GM20000 (cell line): Measurements from ENCODE around the gene LCP1.

Experiments
- DNase-seq: peaks from one replicate; pipeline ENCODE4 v3.0.0; 2012; ENCODE audit warnings: low spot score
- TF ChIP-seq, protein P1 (sequence below): IDR thresholded peaks from 2 replicates; pipeline ENCODE4 v1.5.1; 2012; ENCODE audit warnings: mild to moderate bottlenecking, control low read depth; ENCODE audit errors: extremely low read depth, missing control alignments

LCP1 gene

DNA sequence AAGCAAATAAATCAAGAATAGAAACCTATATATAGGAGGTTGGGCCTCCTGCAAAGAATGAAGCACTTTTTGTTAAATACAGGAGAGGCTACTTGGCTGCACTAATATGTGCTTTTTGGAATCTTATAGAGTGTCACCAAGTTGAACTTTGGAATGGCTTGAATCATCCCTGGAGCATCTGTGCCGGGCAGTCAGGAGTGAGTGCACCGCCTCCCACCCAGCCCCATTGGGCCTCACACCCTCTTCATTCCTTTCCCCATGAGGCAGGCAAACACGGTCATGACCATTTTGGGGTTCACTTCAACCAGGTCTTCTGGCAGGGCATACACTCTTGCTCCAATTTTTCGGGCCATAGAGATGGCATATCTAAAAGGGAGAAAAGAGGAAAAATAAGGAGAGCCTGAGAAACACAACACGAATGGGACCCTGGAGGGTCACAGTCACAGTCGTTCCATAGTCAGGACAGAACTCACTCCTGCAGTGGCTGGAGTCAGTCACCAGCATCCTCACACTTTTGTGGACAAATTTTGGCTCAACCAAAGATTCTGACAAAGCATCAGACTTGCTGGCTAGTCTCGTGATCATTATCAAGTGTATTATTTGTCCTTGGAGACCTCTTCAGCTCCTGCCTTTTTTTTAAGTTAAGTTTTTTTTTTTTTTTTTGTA, 54.5 kb downstream of the LCP1 start:
- DNase-seq, result no peak
- TF ChIP-seq, protein P1, sequence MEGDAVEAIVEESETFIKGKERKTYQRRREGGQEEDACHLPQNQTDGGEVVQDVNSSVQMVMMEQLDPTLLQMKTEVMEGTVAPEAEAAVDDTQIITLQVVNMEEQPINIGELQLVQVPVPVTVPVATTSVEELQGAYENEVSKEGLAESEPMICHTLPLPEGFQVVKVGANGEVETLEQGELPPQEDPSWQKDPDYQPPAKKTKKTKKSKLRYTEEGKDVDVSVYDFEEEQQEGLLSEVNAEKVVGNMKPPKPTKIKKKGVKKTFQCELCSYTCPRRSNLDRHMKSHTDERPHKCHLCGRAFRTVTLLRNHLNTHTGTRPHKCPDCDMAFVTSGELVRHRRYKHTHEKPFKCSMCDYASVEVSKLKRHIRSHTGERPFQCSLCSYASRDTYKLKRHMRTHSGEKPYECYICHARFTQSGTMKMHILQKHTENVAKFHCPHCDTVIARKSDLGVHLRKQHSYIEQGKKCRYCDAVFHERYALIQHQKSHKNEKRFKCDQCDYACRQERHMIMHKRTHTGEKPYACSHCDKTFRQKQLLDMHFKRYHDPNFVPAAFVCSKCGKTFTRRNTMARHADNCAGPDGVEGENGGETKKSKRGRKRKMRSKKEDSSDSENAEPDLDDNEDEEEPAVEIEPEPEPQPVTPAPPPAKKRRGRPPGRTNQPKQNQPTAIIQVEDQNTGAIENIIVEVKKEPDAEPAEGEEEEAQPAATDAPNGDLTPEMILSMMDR, result no peak

DNA sequence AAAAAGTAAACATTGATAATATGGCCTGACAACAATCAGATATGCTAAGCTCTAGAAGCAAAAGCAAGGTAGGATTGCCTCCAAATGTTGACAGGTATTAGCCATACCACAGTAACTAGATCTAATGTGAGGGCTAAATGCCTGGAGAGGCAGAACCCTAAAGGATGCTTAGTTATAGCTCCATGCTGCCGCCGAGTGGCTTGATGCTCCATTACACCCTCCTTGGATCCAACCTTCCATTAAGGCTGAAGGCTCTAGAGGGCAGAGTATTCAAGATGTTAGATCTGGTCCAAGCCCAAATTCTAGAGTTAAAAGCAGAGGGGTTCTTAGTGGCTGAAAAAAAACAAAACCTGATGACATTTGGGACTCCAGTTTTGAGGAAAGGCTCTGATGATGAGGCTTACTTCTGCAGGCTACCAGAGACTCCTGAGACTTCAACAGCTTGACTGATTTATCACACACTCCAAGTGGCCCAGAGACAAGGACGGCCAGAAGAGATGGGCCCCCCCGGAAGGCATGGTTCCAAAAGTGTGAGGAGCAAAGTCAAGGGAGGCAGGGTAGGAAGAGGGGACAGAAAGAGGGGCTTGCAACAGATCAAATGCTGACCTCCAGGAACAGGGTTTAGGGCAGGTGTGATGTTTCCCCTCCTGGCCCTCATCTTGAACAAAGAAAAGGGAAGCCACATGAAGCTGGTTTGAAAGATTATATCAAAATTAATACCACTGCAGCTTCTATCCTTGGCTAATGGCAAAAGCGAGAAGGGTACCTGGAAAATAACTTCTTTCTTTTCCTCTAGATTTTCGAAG, 55.2 kb downstream of the LCP1 start:
- peak; percentile 57 for DNase-seq

DNA sequence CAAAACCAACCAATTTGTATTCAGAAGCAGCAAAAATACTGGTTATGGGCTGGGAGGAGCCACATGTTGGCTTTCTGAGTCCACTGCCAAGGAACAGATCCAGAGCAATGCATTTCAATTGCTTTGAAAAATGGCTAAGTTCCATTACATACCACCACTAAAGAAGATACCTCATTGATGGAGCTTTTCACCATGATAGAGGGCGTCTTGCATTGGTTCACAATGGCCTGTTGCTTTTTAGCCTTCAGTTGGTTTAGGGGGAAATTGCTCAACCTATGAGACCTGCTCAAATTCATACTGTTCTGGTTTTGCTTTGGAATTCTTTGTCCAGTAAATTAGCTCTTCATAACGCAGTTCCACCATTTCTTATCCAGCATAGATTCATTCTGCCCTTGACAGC, 55.9 kb downstream of the LCP1 start:
- TF ChIP-seq, protein P1, result no peak
- no peak for DNase-seq

More for the DNA sequence above, 55.2 kb downstream of the LCP1 start:
- TF ChIP-seq, protein P1, result peak; percentile 83

- TF ChIP-seq, protein P1, result no peak
Measured at GRCh38 chr13:46124967-46125933, 56.7 kb downstream of the LCP1 start.

DNA sequence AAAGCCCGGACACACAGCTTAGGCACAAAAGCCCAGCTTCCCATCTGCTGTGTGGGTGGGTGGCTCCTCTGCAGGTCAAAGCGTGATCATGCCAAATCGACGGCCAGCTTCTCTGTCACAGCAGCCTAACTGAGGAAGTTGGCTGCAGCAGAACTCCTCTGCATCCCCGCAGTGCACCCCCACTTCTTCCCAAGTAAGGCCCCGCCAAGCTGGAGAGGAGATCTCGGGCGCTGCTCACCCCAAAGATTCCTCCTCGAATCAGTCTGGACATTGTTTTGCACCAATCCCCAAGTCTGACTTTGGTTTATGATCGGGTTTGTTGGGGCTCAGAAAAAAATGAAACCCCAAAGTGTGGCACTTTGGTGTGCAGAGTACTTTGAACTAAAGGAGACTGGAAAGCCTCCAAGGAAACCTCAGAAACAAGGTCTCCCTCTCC, 57.4 kb downstream of the LCP1 start:
- peak; percentile 17 for DNase-seq
- TF ChIP-seq, protein P1, result no peak

More at GRCh38 chr13:46124967-46125933, 56.7 kb downstream of the LCP1 start:
- DNase-seq, result no peak

GRCh38 chr13:46122304-46122703, 59.7 kb downstream of the LCP1 start:
- no peak for DNase-seq

More at GRCh38 chr13:46122304-46122703, 59.7 kb downstream of the LCP1 start:
- TF ChIP-seq, protein P1, result no peak
